SK-N-SH (cell line): Measurements from ENCODE around the gene POU2F1. TPM values are rescaled to one million over a fixed set of nuclear protein-coding genes. Genes with fewer than 3 reads are reported as not detected.

Source experiments
- CTCF ChIA-PET: fragments of 300-600, 350-600 bp; formaldehyde crosslinking; extraction: SDS; loops from one replicate; lab custom pipeline; 2021; lab: Yijun Ruan, JAX
- POLR2A ChIA-PET: fragments of 350-600 bp; sonication (Branson Sonifier 250); formaldehyde crosslinking; extraction: SDS; loops from one replicate; lab custom pipeline; 2020; ENCODE audit warnings: antibody characterized with exemption, inconsistent platforms; lab: Yijun Ruan, JAX
- DNase-seq: peaks from one replicate; pipeline ENCODE4 v3.0.0; 2012
- H2AFZ ChIP-seq: fragments of 200-600 bp; sonication (generic); 2 replicates; pipeline ENCODE4 v1.8.1; 2016; ENCODE audit warnings: antibody characterized with exemption, mild to moderate bottlenecking, low read depth
- H3F3A ChIP-seq: fragments of 200-600 bp; sonication (generic); replicated peaks from 2 replicates; pipeline ENCODE3; 2016; ENCODE audit warnings: antibody characterized with exemption, mild to moderate bottlenecking; ENCODE audit not compliant: insufficient read depth
- H3K27ac ChIP-seq, 2 experiments: fragments of 200-500 bp in 1 of 2; fragments of 200-600 bp in 1 of 2; sonication (Bioruptor generic) in 1 of 2; sonication (generic), shearing (Covaris generic) in 1 of 2; 2 replicates each; pipeline versions ENCODE4 v1.5.1 to v1.6.1; 2014 to 2016; ENCODE audit warnings: low read depth in 2 of 2, inconsistent platforms in 1 of 2, low read length in 1 of 2, mild to moderate bottlenecking in 1 of 2, mixed read lengths in 1 of 2
- H3K27me3 ChIP-seq: fragments of 200-600 bp; sonication (generic), shearing (Covaris generic); 2 replicates; pipeline ENCODE4 v1.6.1; 2016; ENCODE audit warnings: mixed run types; ENCODE audit not compliant: insufficient read depth
- H3K36me3 ChIP-seq, 2 experiments: fragments of 200-500 bp in 1 of 2; fragments of 200-600 bp in 1 of 2; sonication (Bioruptor generic) in 1 of 2; sonication (generic) in 1 of 2; replicated peaks in 1 of 2; 2 replicates each; pipeline versions ENCODE3 to v1.5.1; 2014 to 2016; ENCODE audit warnings: low read length in 1 of 2, mild to moderate bottlenecking in 1 of 2; ENCODE audit not compliant: insufficient read depth in 2 of 2, control insufficient read depth in 1 of 2
- H3K4me1 ChIP-seq, 2 experiments: fragments of 200-500 bp in 1 of 2; fragments of 200-600 bp in 1 of 2; sonication (Bioruptor generic) in 1 of 2; sonication (generic), shearing (Covaris generic) in 1 of 2; 2 replicates each; pipeline versions ENCODE4 v1.5.1 to v1.6.1; 2014 to 2016; ENCODE audit warnings: low read depth in 1 of 2, low read length in 1 of 2, mixed run types in 1 of 2; ENCODE audit not compliant: insufficient read depth in 2 of 2, control insufficient read depth in 1 of 2
- H3K4me2 ChIP-seq: fragments of 200-600 bp; sonication (generic), shearing (Covaris generic); 2 replicates; pipeline ENCODE4 v1.6.1; 2017; ENCODE audit warnings: mixed run types
- H3K4me3 ChIP-seq, 2 experiments: fragments of 200-500 bp in 1 of 2; fragments of 200-600 bp in 1 of 2; sonication (Bioruptor generic) in 1 of 2; sonication (generic), shearing (Covaris generic) in 1 of 2; 2 replicates each; pipeline versions ENCODE4 v1.5.1 to v1.8.1; 2014 to 2016; ENCODE audit warnings: low read depth in 2 of 2, inconsistent platforms in 1 of 2, low read length in 1 of 2, mild to moderate bottlenecking in 1 of 2, mixed read lengths in 1 of 2, moderate library complexity in 1 of 2
- H3K79me2 ChIP-seq: fragments of 200-600 bp; sonication (generic); 2 replicates; pipeline ENCODE4 v1.8.1; 2017; ENCODE audit warnings: mild to moderate bottlenecking; ENCODE audit not compliant: insufficient read depth
- H3K9ac ChIP-seq: fragments of 200-600 bp; sonication (generic); 2 replicates; pipeline ENCODE4 v1.6.1; 2017; ENCODE audit warnings: mixed run types
- H3K9me2 ChIP-seq: fragments of 200-600 bp; sonication (generic); 2 replicates; pipeline ENCODE4 v1.6.1; 2017; ENCODE audit warnings: mixed run types
- H3K9me3 ChIP-seq: fragments of 200-600 bp; sonication (generic); 2 replicates; pipeline ENCODE4 v1.6.1; 2017; ENCODE audit warnings: mixed run types, mild to moderate bottlenecking, moderate library complexity
- H4K20me1 ChIP-seq: fragments of 200-600 bp; sonication (generic); 2 replicates; pipeline ENCODE4 v1.6.1; 2017; ENCODE audit warnings: mild to moderate bottlenecking, mixed run types; ENCODE audit not compliant: insufficient read depth
- ELF1 ChIP-seq: IDR thresholded peaks from 2 replicates; pipeline ENCODE4 v1.4.0; 2012
- EP300 ChIP-seq, 2 experiments: IDR thresholded peaks; 2 replicates each; pipeline versions ENCODE4 v1.4.0 to v1.6.1; 2012; ENCODE audit warnings: borderline replicate concordance in 1 of 2, low read depth in 1 of 2, low read length in 1 of 2
- EZH2phosphoT487 ChIP-seq: fragments of 200-600 bp; sonication (generic); IDR thresholded peaks from 2 replicates; pipeline ENCODE4 v1.6.1; 2017; ENCODE audit warnings: low read depth, mixed run types, mild to moderate bottlenecking, antibody characterized with exemption, moderate library complexity, borderline replicate concordance
- FOXM1 ChIP-seq: IDR thresholded peaks from 2 replicates; pipeline ENCODE4 v1.4.0; 2012; ENCODE audit warnings: low read depth, mild to moderate bottlenecking
- GABPA ChIP-seq: IDR thresholded peaks from 2 replicates; pipeline ENCODE4 v1.4.0; 2012; ENCODE audit warnings: low read depth, mild to moderate bottlenecking
- MEF2A ChIP-seq: IDR thresholded peaks from 2 replicates; pipeline ENCODE4 v1.4.0; 2012; ENCODE audit warnings: low read depth, borderline replicate concordance
- MXI1 ChIP-seq: IDR thresholded peaks from 2 replicates; pipeline ENCODE4 v1.6.1; 2012; ENCODE audit warnings: mild to moderate bottlenecking, low read depth, low read length, improper control_type of control experiment
- PBX3 ChIP-seq: IDR thresholded peaks from 2 replicates; pipeline ENCODE4; 2012
- RAD21 ChIP-seq: IDR thresholded peaks from 2 replicates; pipeline ENCODE4 v1.6.1; 2012; ENCODE audit warnings: mild to moderate bottlenecking, low read length
- REST ChIP-seq: IDR thresholded peaks from 2 replicates; pipeline ENCODE4 v1.6.1; 2012; ENCODE audit warnings: mild to moderate bottlenecking, low read depth, low read length, moderate library complexity
- RFX5 ChIP-seq: IDR thresholded peaks from 2 replicates; pipeline ENCODE4 v1.6.1; 2012; ENCODE audit warnings: mild to moderate bottlenecking, improper control_type of control experiment, low read length
- RXRA ChIP-seq: IDR thresholded peaks from 2 replicates; pipeline ENCODE4 v1.4.0; 2012; ENCODE audit warnings: low read depth, mild to moderate bottlenecking, borderline replicate concordance
- SMC3 ChIP-seq: IDR thresholded peaks from 2 replicates; pipeline ENCODE4 v1.6.1; 2012; ENCODE audit warnings: low read depth, low read length, improper control_type of control experiment
- TAF1 ChIP-seq: IDR thresholded peaks from 2 replicates; pipeline ENCODE4 v1.6.1; 2012; ENCODE audit warnings: low read depth, mild to moderate bottlenecking, low read length, moderate library complexity, borderline replicate concordance
- WGBS: methylation state at CpG from one replicate; pipeline ENCODE4 v1.1.6; 2017; ENCODE audit warnings: low lambda C conversion rate; 5-methylcytosine and 5-hydroxymethylcytosine counted together
- polyA plus RNA-seq, 3 experiments: library from polyadenylated mRNA; depleted of rRNA; stranded (reverse); fragments of >200 nt; gene quantifications; 2 replicates each; pipeline ENCODE4 v1.2.3, GENCODE V29; 2012
- TF ChIP-seq, protein P1 (sequence below): IDR thresholded peaks from 2 replicates; pipeline ENCODE4 v1.4.0; 2012; ENCODE audit warnings: low read depth
- TF ChIP-seq, protein P2 (sequence below): IDR thresholded peaks from 2 replicates; pipeline ENCODE4 v1.4.0; 2012; ENCODE audit warnings: low read depth, borderline replicate concordance

Gene POU2F1
- polyA plus RNA-seq, 1 of the 3 experiments (the other 2 are of a cell fraction) = 1.2 TPM

- H4K20me1 ChIP-seq = no peaks in the 10 kb centered on the region
- H3K27me3 ChIP-seq = no peaks in the 10 kb centered on the region
- no peak overlapping the region for H3K27ac ChIP-seq
- no peak overlapping the region for H2AFZ ChIP-seq
- DNase-seq = no peak
- H3F3A ChIP-seq = no peaks in the 10 kb centered on the region
- H3K4me3 ChIP-seq = no peak overlapping the region
- WGBS = 91% methylated on average over 2 of the region's 2 CpGs
- no peaks in the 10 kb centered on the region for H3K79me2 ChIP-seq
- no peak overlapping the region for H3K9ac ChIP-seq
- no peaks in the 10 kb centered on the region; a peak in 2 of 4 replicates for H3K4me1 ChIP-seq
- H3K9me3 ChIP-seq = no peaks in the 10 kb centered on the region
- ChIA-PET CTCF (interaction anchor here (0.7 to 1.8 kb wide), 3 partner anchors 8 to 65 kb away, joined by 3 to 5 read pairs (median 4); no protein-coding TSS in a partner anchor), POLR2A (no interaction called here)
- H3K36me3 ChIP-seq = peaks cover 11 to 14% of the 10 kb centered on the region in 2 experiments
- no peak overlapping the region for H3K4me2 ChIP-seq
- H3K9me2 ChIP-seq = peaks cover 4% of the 10 kb centered on the region; the same call in 1 of the 2 replicates
- TF ChIP-seq ELF1 (no peak), SMC3 (no peak), EP300 (IDR thresholded peaks at IDR 0.05; ENCODE audit: borderline replicate concordance in 1 of 2, low read depth in 1 of 2, low read length in 1 of 2) (no peak), REST (no peak), EZH2phosphoT487 (no peak)
These were observed 112.4 kb downstream of the POU2F1 start for GRCh38 chr1:167333124-167333523.

DNA sequence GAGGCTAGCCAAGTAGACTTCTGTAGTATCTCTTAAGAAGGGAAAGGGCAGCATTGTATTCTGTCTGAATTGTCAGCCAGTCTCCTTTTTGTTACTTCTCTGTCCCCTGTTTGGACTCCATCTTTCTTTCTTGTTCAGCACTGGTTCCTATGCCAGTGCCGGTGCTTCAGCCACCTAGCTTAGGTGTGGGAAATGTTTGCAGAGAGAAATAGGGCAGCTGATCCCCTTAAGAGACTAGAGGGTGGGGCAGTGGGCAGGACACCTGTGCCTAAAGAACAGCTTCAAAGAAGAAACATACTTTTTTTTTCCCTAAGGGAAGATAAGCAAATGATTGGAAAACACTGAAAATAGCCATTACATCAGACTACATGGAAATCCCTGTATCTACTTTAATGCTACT lies 113.0 kb downstream of the POU2F1 start:
- H3K4me2 ChIP-seq = no peak overlapping the region
- H4K20me1 ChIP-seq = no peaks in the 10 kb centered on the region
- H3K9ac ChIP-seq = no peak overlapping the region
- ChIA-PET POLR2A (no interaction called here), CTCF (no interaction called here)
- no peak overlapping the region for H2AFZ ChIP-seq
- H3K27me3 ChIP-seq = no peaks in the 10 kb centered on the region
- peaks cover 11 to 19% of the 10 kb centered on the region in 2 experiments for H3K36me3 ChIP-seq
- 86% methylated on average over 1 of the region's 1 CpG for WGBS
- no peak overlapping the region for H3K27ac ChIP-seq
- no peaks in the 10 kb centered on the region for H3F3A ChIP-seq
- H3K9me3 ChIP-seq = no peaks in the 10 kb centered on the region
- peaks cover 4% of the 10 kb centered on the region; the same call in 1 of the 2 replicates for H3K9me2 ChIP-seq
- H3K4me1 ChIP-seq = no peaks in the 10 kb centered on the region; a peak in 2 of 4 replicates
- no peak overlapping the region for H3K4me3 ChIP-seq
- no peak for DNase-seq
- no peaks in the 10 kb centered on the region for H3K79me2 ChIP-seq
- TF ChIP-seq PBX3 (no peak), MXI1 (no peak), RAD21 (no peak), TAF1 (no peak), GABPA (no peak), FOXM1 (no peak), EP300 (IDR thresholded peaks at IDR 0.05; ENCODE audit: borderline replicate concordance in 1 of 2, low read depth in 1 of 2, low read length in 1 of 2) (no peak), MEF2A (no peak), SMC3 (no peak), RFX5 (no peak), RXRA (no peak), EZH2phosphoT487 (no peak)
- TF ChIP-seq, protein P1, sequence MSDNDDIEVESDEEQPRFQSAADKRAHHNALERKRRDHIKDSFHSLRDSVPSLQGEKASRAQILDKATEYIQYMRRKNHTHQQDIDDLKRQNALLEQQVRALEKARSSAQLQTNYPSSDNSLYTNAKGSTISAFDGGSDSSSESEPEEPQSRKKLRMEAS = no peak
- TF ChIP-seq, protein P2, sequence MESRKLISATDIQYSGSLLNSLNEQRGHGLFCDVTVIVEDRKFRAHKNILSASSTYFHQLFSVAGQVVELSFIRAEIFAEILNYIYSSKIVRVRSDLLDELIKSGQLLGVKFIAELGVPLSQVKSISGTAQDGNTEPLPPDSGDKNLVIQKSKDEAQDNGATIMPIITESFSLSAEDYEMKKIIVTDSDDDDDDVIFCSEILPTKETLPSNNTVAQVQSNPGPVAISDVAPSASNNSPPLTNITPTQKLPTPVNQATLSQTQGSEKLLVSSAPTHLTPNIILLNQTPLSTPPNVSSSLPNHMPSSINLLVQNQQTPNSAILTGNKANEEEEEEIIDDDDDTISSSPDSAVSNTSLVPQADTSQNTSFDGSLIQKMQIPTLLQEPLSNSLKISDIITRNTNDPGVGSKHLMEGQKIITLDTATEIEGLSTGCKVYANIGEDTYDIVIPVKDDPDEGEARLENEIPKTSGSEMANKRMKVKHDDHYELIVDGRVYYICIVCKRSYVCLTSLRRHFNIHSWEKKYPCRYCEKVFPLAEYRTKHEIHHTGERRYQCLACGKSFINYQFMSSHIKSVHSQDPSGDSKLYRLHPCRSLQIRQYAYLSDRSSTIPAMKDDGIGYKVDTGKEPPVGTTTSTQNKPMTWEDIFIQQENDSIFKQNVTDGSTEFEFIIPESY = no peak
